Measurements from ENCODE around the gene TUBB4B.

GRCh38 chr9:137252555-137253506 is 11.7 kb downstream of the TUBB4B start:
- TF ChIP-seq, protein P1, sequence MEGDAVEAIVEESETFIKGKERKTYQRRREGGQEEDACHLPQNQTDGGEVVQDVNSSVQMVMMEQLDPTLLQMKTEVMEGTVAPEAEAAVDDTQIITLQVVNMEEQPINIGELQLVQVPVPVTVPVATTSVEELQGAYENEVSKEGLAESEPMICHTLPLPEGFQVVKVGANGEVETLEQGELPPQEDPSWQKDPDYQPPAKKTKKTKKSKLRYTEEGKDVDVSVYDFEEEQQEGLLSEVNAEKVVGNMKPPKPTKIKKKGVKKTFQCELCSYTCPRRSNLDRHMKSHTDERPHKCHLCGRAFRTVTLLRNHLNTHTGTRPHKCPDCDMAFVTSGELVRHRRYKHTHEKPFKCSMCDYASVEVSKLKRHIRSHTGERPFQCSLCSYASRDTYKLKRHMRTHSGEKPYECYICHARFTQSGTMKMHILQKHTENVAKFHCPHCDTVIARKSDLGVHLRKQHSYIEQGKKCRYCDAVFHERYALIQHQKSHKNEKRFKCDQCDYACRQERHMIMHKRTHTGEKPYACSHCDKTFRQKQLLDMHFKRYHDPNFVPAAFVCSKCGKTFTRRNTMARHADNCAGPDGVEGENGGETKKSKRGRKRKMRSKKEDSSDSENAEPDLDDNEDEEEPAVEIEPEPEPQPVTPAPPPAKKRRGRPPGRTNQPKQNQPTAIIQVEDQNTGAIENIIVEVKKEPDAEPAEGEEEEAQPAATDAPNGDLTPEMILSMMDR (conservative IDR thresholded peaks at IDR 0.05; ENCODE audit: low read depth, low read length) = no peak
- no peak for TF ChIP-seq ELK1 (IDR thresholded peaks at IDR 0.05; ENCODE audit: borderline replicate concordance, low read depth, low read length)
- no peak for TF ChIP-seq MAZ (IDR thresholded peaks at IDR 0.05; ENCODE audit: borderline replicate concordance, low read depth, low read length)
- no peak for TF ChIP-seq POLR2A (IDR thresholded peaks at IDR 0.05; ENCODE audit: low read depth, low read length)
- TF ChIP-seq, protein P2, sequence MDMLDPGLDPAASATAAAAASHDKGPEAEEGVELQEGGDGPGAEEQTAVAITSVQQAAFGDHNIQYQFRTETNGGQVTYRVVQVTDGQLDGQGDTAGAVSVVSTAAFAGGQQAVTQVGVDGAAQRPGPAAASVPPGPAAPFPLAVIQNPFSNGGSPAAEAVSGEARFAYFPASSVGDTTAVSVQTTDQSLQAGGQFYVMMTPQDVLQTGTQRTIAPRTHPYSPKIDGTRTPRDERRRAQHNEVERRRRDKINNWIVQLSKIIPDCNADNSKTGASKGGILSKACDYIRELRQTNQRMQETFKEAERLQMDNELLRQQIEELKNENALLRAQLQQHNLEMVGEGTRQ (IDR thresholded peaks at IDR 0.05; ENCODE audit: low read depth, low read length) = no peak
- no peak for TF ChIP-seq FOS (IDR thresholded peaks at IDR 0.05; ENCODE audit: low read depth, low read length)

Measured in IMR-90 (cell line).